Hematopoietic multipotent progenitor cell treated with erythropoietin and hydrocortisone succinate and interleukin-3 and kit ligand, for 8 days (in vitro differentiated cells): ENCODE results near the gene CADPS.
A peak's percentile ranks its signal among the peaks of the same experiment; 100 is the strongest.

Experiments used
- DNase-seq: peaks from one replicate; pipeline ENCODE4 v3.0.0-alpha.2; 2015

CADPS gene

GRCh38 chr3:62548528-62549205, 326.5 kb downstream of the CADPS start:
- no peak for DNase-seq

GRCh38 chr3:62546266-62546665, 328.9 kb downstream of the CADPS start:
- no peak for DNase-seq

GRCh38 chr3:62542185-62542584, 333.0 kb downstream of the CADPS start:
- DNase-seq = no peak

- no peak for DNase-seq
Observed at GRCh38 chr3:62539762-62540161, 335.5 kb downstream of the CADPS start.

GRCh38 chr3:62538691-62539356, 336.4 kb downstream of the CADPS start:
- DNase-seq = no peak

- DNase-seq = no peak
Observed at GRCh38 chr3:62534326-62534725, 340.9 kb downstream of the CADPS start.

- no peak for DNase-seq
Observed at GRCh38 chr3:62532796-62533195, 342.4 kb downstream of the CADPS start.

GRCh38 chr3:62531981-62532380, 343.2 kb downstream of the CADPS start:
- DNase-seq = no peak

- no peak for DNase-seq
Observed at GRCh38 chr3:62531493-62531892, 343.7 kb downstream of the CADPS start.

- peak; percentile 16 for DNase-seq
Observed at GRCh38 chr3:62529230-62529629, 346.0 kb downstream of the CADPS start.

GRCh38 chr3:62527474-62527873, 347.7 kb downstream of the CADPS start:
- no peak for DNase-seq

- DNase-seq = no peak
Observed at GRCh38 chr3:62525281-62525680, 349.9 kb downstream of the CADPS start.

- no peak for DNase-seq
Observed at GRCh38 chr3:62523672-62524071, 351.5 kb downstream of the CADPS start.

GRCh38 chr3:62521464-62522105, 353.6 kb downstream of the CADPS start:
- DNase-seq = no peak

- no peak for DNase-seq
Observed at GRCh38 chr3:62503516-62503915, 371.7 kb downstream of the CADPS start.

GRCh38 chr3:62502315-62503300, 372.6 kb downstream of the CADPS start:
- no peak for DNase-seq

- DNase-seq = no peak
Observed at GRCh38 chr3:62501289-62501668, 373.9 kb downstream of the CADPS start.

- no peak for DNase-seq
Observed at GRCh38 chr3:62500556-62501288, 374.5 kb downstream of the CADPS start.

- no peak for DNase-seq
Observed at GRCh38 chr3:62497156-62497555, 378.1 kb downstream of the CADPS start.

GRCh38 chr3:62496503-62496902, 378.7 kb downstream of the CADPS start:
- no peak for DNase-seq

GRCh38 chr3:62493109-62493801, 382.0 kb downstream of the CADPS start:
- DNase-seq = no peak

- DNase-seq = no peak
Observed at GRCh38 chr3:62482961-62483360, 392.3 kb downstream of the CADPS start.
